ENCODE measurements around the gene PSMD9.

The PSMD9 gene

GRCh38 chr12:121943926-121944325, 55.3 kb downstream of the PSMD9 start:
- H3K9ac ChIP-seq, result no peak overlapping the region
- no peak overlapping the region for H3K27ac ChIP-seq

DNA sequence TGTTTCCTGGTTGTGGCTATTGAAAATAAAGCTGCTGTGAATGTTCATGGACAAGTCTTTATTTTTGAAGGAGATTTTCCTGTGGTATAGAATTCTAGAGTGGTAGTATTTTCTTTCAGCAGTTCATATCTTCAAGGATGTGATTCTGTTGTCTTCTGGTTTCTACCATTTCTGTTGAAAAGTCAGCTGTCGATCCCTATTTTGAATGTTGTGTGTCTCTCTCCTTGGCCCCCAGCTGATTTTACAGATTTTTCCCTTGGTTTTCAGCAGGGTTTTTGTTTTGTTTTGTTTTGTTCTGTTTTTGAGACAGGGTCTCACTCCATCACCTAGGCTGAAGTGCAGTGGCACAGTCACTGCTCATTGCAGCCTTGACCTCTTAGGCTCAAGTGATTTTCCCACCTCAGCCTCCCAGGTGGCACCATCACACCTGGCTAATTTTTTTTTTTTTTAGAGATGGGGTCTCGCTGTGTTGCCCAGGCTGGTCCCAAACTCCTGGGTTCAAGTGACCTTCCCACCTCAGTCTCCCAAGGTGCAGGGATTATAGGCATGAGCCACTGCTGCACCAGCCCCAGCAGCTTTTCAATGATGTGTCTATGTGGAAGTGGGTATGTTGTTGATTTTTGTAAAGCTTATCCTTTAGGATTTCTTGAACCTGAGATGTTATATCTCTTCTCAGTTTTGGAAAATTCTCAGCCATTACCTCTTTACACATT, 57.9 kb downstream of the PSMD9 start:
- TF ChIP-seq Cebpa-rat (IDR thresholded peaks at IDR 0.05), result no peak
- no peak overlapping the region for H3K9ac ChIP-seq
- peaks cover 6% of the 10 kb centered on the region; the same call in 1 of the 2 replicates for H3K9me3 ChIP-seq

More at GRCh38 chr12:121943926-121944325, 55.3 kb downstream of the PSMD9 start:
- peaks cover 6% of the 10 kb centered on the region; the same call in 1 of the 2 replicates for H3K9me3 ChIP-seq
- no peaks in the 10 kb centered on the region for H4K20me1 ChIP-seq
- H3K4me3 ChIP-seq, result no peak overlapping the region
- TF ChIP-seq Cebpa-rat (IDR thresholded peaks at IDR 0.05), result no peak
- H3K36me3 ChIP-seq, result no peaks in the 10 kb centered on the region
- no peaks in the 10 kb centered on the region for H3K27me3 ChIP-seq
- H3K4me2 ChIP-seq, result no peak overlapping the region
- H3K4me1 ChIP-seq, result peaks cover 42% of the 10 kb centered on the region

DNA sequence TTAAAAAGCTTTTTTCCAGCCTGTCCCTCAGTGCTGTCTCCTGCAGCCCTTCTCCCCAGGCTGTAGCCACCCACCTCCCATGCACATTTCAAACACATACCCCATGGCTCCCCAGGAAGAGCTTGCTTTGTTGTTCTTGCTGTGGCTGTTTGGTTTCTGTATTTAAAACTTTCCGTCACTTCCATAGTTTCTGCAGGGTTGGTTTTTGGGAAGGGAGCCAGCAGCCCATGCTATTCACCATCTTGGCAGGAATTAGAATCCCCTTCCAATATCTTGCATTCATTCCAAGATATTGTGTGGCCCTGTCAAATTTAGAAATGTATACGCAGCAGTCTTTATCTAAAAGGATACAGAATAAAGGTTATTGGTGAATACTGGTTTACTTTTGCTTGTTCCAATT, 59.4 kb downstream of the PSMD9 start:
- Histone ChIP-seq H3K4me2 (no peak overlapping the region), H3K4me3 (no peak overlapping the region)
- TF ChIP-seq Cebpa-rat (IDR thresholded peaks at IDR 0.05), result no peak

More for the DNA sequence above, 57.9 kb downstream of the PSMD9 start:
- Histone ChIP-seq H3K27ac (no peak overlapping the region), H3K36me3 (no peaks in the 10 kb centered on the region), H3K27me3 (no peaks in the 10 kb centered on the region), H4K20me1 (no peaks in the 10 kb centered on the region), H3K4me2 (no peak overlapping the region), H3K4me3 (no peak overlapping the region), H3K4me1 (peaks cover 20% of the 10 kb centered on the region)

DNA sequence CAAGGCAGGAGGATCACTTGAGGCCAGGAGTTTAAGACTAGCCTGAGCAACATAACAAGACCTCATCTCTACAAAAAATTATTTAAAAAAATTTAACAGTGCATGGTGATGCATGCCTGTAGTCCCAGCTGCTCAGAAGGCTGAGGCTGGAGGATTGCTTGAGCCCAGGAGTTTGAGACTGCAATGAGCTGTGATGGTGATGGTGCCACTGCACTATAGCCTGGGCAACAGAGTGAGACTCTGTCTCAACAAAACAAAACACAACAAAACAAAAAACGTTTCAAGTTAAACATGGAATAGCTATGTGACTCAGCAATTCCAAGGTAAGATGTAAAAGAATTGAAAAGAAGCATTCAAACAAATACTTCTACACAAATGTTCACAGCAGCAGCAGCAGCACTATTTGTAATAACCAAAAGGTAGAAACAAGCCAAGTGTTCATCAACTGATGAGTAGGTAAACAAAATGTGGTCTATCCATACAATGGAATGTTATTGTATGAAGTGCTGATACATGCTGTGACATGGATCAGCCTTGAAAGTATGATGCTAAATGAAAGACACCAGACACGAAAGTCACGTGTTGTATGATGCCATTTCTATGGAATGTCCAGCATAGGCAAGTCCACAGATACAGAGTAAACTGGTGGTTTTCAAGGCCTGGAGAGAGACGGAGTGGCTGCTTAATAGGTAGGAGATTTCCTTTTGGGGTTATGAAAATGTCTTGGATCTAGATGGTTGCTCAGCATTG, 61.2 kb downstream of the PSMD9 start:
- Histone ChIP-seq H3K4me2 (no peak overlapping the region), H4K20me1 (no peaks in the 10 kb centered on the region), H3K4me1 (no peaks in the 10 kb centered on the region), H3K4me3 (no peak overlapping the region), H3K36me3 (no peaks in the 10 kb centered on the region), H3K27me3 (no peaks in the 10 kb centered on the region), H3K9me3 (peaks cover 6% of the 10 kb centered on the region; the same call in 1 of the 2 replicates), H3K9ac (no peak overlapping the region), H3K27ac (no peak overlapping the region)
- no peak for TF ChIP-seq Cebpa-rat (IDR thresholded peaks at IDR 0.05)

More for the DNA sequence above, 59.4 kb downstream of the PSMD9 start:
- Histone ChIP-seq H4K20me1 (no peaks in the 10 kb centered on the region), H3K27ac (no peak overlapping the region), H3K36me3 (no peaks in the 10 kb centered on the region), H3K4me1 (peaks cover 5% of the 10 kb centered on the region), H3K9me3 (peaks cover 6% of the 10 kb centered on the region; the same call in 1 of the 2 replicates), H3K9ac (no peak overlapping the region), H3K27me3 (no peaks in the 10 kb centered on the region)

- H4K20me1 ChIP-seq, result no peaks in the 10 kb centered on the region
- no peaks in the 10 kb centered on the region for H3K36me3 ChIP-seq
- no peak overlapping the region for H3K4me3 ChIP-seq
- no peaks in the 10 kb centered on the region for H3K9me3 ChIP-seq
- H3K9ac ChIP-seq, result no peak overlapping the region
- no peak overlapping the region for H3K4me2 ChIP-seq
- H3K4me1 ChIP-seq, result peaks cover 19% of the 10 kb centered on the region
- H3K27me3 ChIP-seq, result no peaks in the 10 kb centered on the region
- no peak overlapping the region for H3K27ac ChIP-seq
- TF ChIP-seq Cebpa-rat (IDR thresholded peaks at IDR 0.05), result no peak
These were observed 64.6 kb downstream of the PSMD9 start for GRCh38 chr12:121953117-121953692.

- Histone ChIP-seq H4K20me1 (no peaks in the 10 kb centered on the region), H3K4me3 (no peak overlapping the region), H3K27me3 (no peaks in the 10 kb centered on the region), H3K9ac (no peak overlapping the region), H3K4me2 (no peak overlapping the region), H3K9me3 (no peaks in the 10 kb centered on the region), H3K4me1 (peaks cover 24% of the 10 kb centered on the region), H3K27ac (no peak overlapping the region), H3K36me3 (no peaks in the 10 kb centered on the region)
- no peak for TF ChIP-seq Cebpa-rat (IDR thresholded peaks at IDR 0.05)
These were observed 65.1 kb downstream of the PSMD9 start for GRCh38 chr12:121953695-121954094.

DNA sequence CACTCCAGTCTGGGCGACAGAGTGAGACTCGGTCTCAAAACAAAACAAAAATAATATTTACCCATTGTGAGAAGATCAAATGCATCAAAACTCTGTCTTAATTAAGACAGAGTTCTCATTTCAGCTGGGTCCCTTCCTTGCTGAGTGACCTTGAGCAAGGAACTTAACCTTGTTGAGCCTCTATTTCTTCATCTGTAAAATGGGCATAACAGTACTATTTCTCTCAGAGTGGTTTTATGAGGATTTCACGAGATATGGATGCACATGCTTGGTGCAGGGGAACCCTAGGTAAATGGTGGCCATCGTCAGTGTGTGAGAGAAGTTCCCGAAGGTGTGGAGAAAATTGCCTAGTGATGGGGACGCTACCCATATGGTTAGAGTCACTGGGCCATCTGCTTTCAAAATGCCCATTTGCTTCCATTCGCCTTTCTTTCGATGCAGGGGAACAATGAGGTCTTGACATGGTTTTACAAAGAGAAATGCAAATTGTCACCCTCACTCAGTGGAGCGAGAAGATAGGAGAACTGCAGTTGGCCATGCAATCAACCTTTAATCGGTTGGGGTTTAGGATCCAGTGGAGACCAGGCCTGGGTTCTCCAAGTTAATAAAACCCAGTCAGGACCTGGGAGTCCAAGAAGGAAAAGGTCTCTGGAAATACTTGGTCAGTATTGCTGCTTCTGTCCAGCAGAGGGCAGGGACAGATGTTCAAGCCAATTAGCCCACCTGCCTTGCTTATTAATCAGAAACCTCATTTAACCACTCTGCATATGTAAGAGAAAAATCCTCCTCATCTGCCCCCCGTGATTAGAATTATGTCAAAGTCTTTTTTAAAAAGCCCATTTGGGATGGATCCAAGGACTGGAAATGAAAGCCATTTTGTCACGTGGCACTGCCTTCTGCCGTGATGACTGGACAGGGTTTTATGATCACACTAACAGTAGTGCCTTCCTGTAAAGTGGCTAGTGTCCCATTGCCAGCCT, 67.0 kb downstream of the PSMD9 start:
- Histone ChIP-seq H3K4me1 (peaks cover 34% of the 10 kb centered on the region), H3K36me3 (no peaks in the 10 kb centered on the region), H4K20me1 (no peaks in the 10 kb centered on the region), H3K4me2 (peak overlapping the region; percentile 8; the same call in 1 of the 2 replicates), H3K9me3 (no peaks in the 10 kb centered on the region), H3K27ac (no peak overlapping the region), H3K4me3 (no peak overlapping the region), H3K9ac (no peak overlapping the region), H3K27me3 (no peaks in the 10 kb centered on the region)
- TF ChIP-seq Cebpa-rat (IDR thresholded peaks at IDR 0.05), result no peak

DNA sequence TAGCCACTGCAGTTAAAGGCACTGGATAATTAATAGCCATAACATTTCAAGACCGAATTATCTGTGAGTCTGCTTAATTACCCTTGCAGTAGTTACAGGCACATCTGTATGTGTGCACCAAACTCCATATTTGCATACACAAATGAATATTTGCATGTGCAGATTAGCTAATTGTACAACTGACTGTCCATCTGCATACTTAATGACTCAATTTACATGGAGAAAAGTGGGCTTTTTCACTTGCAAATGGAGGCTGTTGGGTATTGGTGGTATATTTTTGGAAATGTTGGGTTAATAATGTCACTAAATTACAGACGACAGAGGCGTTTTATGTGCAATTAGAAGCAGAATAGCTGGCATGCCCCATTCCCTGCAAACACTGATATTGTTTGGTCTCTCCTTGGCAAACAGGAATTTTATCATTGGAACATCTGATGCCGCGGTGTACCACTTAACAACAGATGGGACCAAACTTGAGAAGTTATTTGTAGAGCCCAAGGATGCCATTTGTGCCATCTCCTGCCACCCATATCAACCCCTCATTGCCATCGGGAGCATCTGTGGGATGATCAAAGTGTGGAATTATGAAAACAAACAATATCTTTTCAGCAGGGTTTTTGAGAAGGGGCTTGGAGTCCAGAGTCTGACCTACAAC, 69.4 kb downstream of the PSMD9 start:
- peaks cover 34% of the 10 kb centered on the region for H3K4me1 ChIP-seq
- peak overlapping the region; percentile 91 for H3K4me2 ChIP-seq
- no peaks in the 10 kb centered on the region for H3K9me3 ChIP-seq
- H3K27ac ChIP-seq, result peak overlapping the region; percentile 67
- no peaks in the 10 kb centered on the region for H4K20me1 ChIP-seq
- H3K27me3 ChIP-seq, result no peaks in the 10 kb centered on the region
- H3K9ac ChIP-seq, result peak overlapping the region; percentile 52
- H3K36me3 ChIP-seq, result no peaks in the 10 kb centered on the region
- no peak for TF ChIP-seq Cebpa-rat (IDR thresholded peaks at IDR 0.05)
- peak overlapping the region; percentile 38 for H3K4me3 ChIP-seq

Data from BLaER1 (cell line).